Parathyroid adenoma (tissue), 2 donors: ENCODE measurements around the gene DNAJA4.

ENCODE experiments used
- H2AFZ ChIP-seq: fragments of 300-600 bp; sonication (generic); one replicate; pipeline ENCODE4 v1.7.0; 2017; ENCODE audit warnings: antibody characterized with exemption, mild to moderate bottlenecking
- H3K27ac ChIP-seq: fragments of 300-600 bp; sonication (generic); one replicate; pipeline ENCODE4 v1.7.0; 2017
- H3K27me3 ChIP-seq: fragments of 300-600 bp; sonication (generic); one replicate; pipeline ENCODE4 v1.7.0; 2017; ENCODE audit warnings: low read length; ENCODE audit not compliant: control insufficient read depth, insufficient read depth
- H3K36me3 ChIP-seq: fragments of 300-600 bp; sonication (generic); one replicate; pipeline ENCODE4 v1.7.0; 2017; ENCODE audit warnings: low read length; ENCODE audit not compliant: control insufficient read depth, insufficient read depth
- H3K4me1 ChIP-seq: fragments of 300-600 bp; sonication (generic); one replicate; pipeline ENCODE4 v1.7.0; 2017; ENCODE audit warnings: control low read depth
- H3K4me2 ChIP-seq: fragments of 300-600 bp; sonication (generic); one replicate; pipeline ENCODE4 v1.7.0; 2017; ENCODE audit warnings: low read length
- H3K4me3 ChIP-seq: fragments of 300-600 bp; sonication (generic); one replicate; pipeline ENCODE4 v1.7.0; 2017; ENCODE audit warnings: low read depth, low read length
- H3K79me2 ChIP-seq: fragments of 300-600 bp; sonication (generic); one replicate; pipeline ENCODE4 v1.7.0; 2017; ENCODE audit warnings: control low read depth
- H3K9ac ChIP-seq: fragments of 300-600 bp; sonication (generic); one replicate; pipeline ENCODE4 v1.7.0; 2017; ENCODE audit warnings: mild to moderate bottlenecking
- H3K9me3 ChIP-seq: fragments of 300-600 bp; sonication (generic); one replicate; pipeline ENCODE4 v1.7.0; 2017; ENCODE audit warnings: low read length; ENCODE audit not compliant: control insufficient read depth
- TF ChIP-seq, protein P1 (sequence below): fragments of 300-600 bp; sonication (generic); IDR thresholded peaks from one replicate; pipeline ENCODE4 v1.7.0; 2017; ENCODE audit warnings: antibody characterized with exemption, mild to moderate bottlenecking
- donor health status: primary hyperparathyroidism.

Gene DNAJA4

DNA sequence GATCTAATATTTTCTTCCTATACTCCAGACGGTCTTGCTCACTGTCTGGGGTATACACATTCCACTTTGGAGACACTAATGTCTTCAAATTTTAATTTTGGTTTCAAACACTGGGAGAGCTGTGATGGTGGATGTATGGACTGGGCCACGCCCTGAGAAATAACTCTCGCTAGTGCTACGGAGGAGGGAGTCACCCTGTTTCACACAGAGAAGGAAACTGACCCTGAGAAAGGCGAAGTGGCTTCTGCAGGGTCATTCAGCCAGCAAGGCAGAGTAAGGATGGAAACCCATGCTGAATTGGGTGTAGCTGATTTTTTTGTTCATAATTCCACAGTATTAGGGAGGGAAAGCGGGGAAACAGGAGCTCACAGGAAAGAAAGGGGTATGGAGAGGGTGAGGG, 43.6 kb downstream of the DNAJA4 start:
- TF ChIP-seq, protein P1, sequence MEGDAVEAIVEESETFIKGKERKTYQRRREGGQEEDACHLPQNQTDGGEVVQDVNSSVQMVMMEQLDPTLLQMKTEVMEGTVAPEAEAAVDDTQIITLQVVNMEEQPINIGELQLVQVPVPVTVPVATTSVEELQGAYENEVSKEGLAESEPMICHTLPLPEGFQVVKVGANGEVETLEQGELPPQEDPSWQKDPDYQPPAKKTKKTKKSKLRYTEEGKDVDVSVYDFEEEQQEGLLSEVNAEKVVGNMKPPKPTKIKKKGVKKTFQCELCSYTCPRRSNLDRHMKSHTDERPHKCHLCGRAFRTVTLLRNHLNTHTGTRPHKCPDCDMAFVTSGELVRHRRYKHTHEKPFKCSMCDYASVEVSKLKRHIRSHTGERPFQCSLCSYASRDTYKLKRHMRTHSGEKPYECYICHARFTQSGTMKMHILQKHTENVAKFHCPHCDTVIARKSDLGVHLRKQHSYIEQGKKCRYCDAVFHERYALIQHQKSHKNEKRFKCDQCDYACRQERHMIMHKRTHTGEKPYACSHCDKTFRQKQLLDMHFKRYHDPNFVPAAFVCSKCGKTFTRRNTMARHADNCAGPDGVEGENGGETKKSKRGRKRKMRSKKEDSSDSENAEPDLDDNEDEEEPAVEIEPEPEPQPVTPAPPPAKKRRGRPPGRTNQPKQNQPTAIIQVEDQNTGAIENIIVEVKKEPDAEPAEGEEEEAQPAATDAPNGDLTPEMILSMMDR, result no peak
- Histone ChIP-seq H3K4me2 (no peak overlapping the region), H3K79me2 (no peaks in the 10 kb centered on the region), H3K36me3 (no peaks in the 10 kb centered on the region), H3K27ac (no peak overlapping the region), H3K4me1 (no peaks in the 10 kb centered on the region), H3K9me3 (no peaks in the 10 kb centered on the region), H3K9ac (no peak overlapping the region), H3K4me3 (no peak overlapping the region), H2AFZ (no peak overlapping the region), H3K27me3 (no peaks in the 10 kb centered on the region)

DNA sequence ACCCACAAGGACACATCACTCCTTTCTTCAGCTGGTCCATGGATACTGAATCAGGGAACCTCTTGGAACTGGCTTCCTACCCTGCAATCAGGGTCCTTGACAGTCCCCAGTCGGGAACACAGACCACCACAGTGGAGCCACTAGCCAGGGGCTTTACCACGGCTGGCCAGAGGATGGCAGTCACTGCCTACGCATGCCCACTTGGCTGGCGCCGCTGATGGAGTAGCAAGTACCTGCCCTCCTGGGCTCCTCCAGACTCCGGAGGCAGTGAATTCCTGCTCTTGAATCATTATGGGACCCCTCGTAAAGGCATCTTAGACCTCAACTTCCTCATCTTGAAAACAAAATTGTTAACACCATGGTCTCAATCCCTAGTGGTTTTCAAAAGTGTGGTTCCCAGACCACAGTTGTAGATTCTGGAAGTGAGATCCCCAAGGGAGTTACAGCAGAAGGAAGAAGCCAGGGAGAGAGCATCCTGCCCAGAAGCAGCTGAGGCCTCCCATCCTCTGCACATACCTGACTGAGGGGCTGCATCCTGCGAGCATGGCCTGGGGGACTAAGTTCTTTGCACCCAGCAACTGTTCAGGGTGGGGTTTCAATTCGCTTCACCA, 44.2 kb downstream of the DNAJA4 start:
- TF ChIP-seq, protein P1, result peak; percentile 38
- no peak overlapping the region for H3K9ac ChIP-seq
- H3K4me2 ChIP-seq, result no peak overlapping the region
- H3K4me1 ChIP-seq, result no peaks in the 10 kb centered on the region
- H2AFZ ChIP-seq, result no peak overlapping the region
- H3K9me3 ChIP-seq, result no peaks in the 10 kb centered on the region
- H3K27ac ChIP-seq, result no peak overlapping the region
- no peak overlapping the region for H3K4me3 ChIP-seq
- H3K27me3 ChIP-seq, result no peaks in the 10 kb centered on the region
- no peaks in the 10 kb centered on the region for H3K36me3 ChIP-seq
- no peaks in the 10 kb centered on the region for H3K79me2 ChIP-seq

DNA sequence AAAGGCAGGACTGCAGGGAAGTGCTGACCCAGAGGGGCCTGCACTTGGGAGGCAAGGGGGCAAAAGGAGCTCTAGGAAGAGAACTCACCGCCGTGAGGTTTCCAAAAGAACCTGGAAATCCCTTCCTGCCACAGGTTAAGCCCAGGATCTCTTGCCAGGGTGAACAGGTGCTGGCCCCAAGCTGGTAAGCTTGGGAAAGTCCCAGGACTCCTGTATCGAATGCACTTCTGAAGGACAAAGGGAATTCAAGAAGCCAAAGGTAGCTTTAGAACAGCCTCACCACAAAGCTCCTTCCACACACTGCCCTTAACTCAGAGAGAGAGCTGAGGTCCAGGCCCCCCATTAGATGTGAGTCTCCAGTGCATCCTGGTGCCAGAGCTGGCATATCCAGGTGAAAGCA, 46.9 kb downstream of the DNAJA4 start:
- no peak overlapping the region for H3K4me3 ChIP-seq
- TF ChIP-seq, protein P1, result no peak
- H2AFZ ChIP-seq, result no peak overlapping the region
- H3K27ac ChIP-seq, result no peak overlapping the region
- no peaks in the 10 kb centered on the region for H3K4me1 ChIP-seq
- H3K9me3 ChIP-seq, result no peaks in the 10 kb centered on the region
- H3K4me2 ChIP-seq, result no peak overlapping the region
- H3K27me3 ChIP-seq, result no peaks in the 10 kb centered on the region
- no peak overlapping the region for H3K9ac ChIP-seq
- H3K79me2 ChIP-seq, result no peaks in the 10 kb centered on the region
- H3K36me3 ChIP-seq, result no peaks in the 10 kb centered on the region

DNA sequence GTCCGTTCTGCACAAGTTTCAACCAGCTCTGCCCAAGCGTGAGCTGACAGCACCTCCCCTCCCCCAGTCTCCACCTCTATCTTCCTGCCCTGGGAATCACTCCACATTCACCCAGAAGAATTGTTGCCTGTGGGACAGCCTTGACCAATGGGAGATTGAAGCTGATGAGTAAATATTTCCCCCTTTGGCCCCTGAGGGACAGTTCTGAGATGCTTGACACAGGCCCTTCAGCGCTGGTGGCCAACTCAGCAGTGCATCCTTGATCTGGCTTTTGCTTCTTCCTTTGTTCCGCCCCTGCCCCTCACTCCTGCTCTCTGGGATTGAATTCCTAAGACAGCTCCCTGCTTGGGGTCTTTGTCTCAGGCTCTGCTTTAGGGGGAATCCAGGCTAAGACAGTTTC, 48.2 kb downstream of the DNAJA4 start:
- Histone ChIP-seq H3K27me3 (no peaks in the 10 kb centered on the region), H2AFZ (no peak overlapping the region), H3K27ac (no peak overlapping the region), H3K4me3 (no peak overlapping the region), H3K4me1 (no peaks in the 10 kb centered on the region), H3K79me2 (no peaks in the 10 kb centered on the region), H3K9ac (no peak overlapping the region), H3K4me2 (no peak overlapping the region), H3K36me3 (no peaks in the 10 kb centered on the region), H3K9me3 (no peaks in the 10 kb centered on the region)
- TF ChIP-seq, protein P1, result no peak

DNA sequence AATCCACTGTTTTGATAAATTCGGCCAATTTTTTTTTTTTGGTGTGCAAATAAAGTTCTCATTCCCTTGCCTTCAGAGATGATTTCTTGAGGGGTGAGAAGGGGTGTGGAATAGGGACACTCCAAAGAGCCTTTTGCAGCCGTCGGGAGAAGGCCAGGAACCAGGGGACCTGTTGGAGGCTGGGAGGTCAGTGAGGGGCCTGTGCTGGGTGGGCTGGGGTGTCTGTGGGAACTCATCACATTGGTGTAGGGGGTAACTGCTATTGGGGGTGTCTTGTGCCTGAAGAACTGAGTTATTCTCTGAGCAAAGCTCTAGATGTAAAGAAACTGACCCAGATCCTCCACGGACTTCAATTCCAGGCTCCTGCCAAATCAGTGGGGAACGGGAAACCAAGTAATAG, 48.6 kb downstream of the DNAJA4 start:
- Histone ChIP-seq H3K9ac (no peak overlapping the region), H3K27ac (no peak overlapping the region), H3K36me3 (no peaks in the 10 kb centered on the region), H3K4me1 (no peaks in the 10 kb centered on the region), H3K4me2 (no peak overlapping the region), H3K79me2 (no peaks in the 10 kb centered on the region), H3K27me3 (no peaks in the 10 kb centered on the region), H2AFZ (no peak overlapping the region), H3K4me3 (no peak overlapping the region), H3K9me3 (no peaks in the 10 kb centered on the region)
- TF ChIP-seq, protein P1, result no peak
